ENCODE results near the gene TNXB.
"Not testable (repeated sequence)": the region's sequence is repeated elsewhere in the genome, so short reads cannot be mapped to it uniquely, and the experiment has no call there.

The TNXB gene

DNA sequence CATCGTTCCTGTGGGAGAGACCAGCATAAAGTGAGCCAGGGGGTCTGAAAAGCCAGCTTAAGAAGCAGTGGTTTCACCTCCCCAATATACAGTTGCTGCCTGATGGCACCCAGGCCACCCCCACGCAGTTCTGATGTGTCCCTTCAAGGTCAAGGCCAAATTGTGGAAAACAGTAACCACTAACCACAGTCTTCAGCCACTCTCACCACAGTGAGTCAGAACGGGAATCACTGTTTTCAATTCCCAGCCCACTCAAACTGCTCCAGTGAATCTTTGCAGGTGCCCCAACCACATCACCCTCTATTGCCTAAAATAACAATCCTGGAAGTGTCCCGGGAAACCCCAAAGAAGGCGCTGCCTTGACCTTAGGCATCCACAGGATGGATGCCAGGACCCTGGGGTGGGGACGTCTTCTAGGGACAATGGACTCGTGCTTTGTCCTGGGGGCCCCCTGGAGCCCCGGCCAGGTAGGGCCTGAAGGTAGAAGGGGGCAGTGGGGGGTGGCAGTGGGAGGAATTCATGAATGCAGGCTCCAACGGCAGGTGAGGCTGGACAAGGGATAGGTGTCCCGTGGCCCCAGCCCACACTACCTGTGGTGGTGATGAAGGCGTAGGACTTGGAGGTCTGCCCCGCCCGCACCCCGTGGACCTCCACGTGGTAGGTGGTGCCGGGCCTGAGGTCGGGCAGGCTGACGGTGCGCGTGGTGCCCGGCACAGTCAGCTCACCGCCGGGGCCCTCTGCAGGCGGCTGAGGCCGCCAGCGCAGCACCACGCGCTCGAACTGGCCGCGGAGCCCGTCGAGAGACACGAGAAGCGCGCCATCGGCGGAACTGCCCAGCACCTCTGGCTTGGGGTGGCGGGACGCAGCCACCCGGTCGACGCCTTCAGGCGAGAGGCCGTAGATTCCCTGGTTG lies 22.2 kb downstream of the TNXB start:
- DNase-seq (ENCODE audit: low read depth), result no peak

DNA sequence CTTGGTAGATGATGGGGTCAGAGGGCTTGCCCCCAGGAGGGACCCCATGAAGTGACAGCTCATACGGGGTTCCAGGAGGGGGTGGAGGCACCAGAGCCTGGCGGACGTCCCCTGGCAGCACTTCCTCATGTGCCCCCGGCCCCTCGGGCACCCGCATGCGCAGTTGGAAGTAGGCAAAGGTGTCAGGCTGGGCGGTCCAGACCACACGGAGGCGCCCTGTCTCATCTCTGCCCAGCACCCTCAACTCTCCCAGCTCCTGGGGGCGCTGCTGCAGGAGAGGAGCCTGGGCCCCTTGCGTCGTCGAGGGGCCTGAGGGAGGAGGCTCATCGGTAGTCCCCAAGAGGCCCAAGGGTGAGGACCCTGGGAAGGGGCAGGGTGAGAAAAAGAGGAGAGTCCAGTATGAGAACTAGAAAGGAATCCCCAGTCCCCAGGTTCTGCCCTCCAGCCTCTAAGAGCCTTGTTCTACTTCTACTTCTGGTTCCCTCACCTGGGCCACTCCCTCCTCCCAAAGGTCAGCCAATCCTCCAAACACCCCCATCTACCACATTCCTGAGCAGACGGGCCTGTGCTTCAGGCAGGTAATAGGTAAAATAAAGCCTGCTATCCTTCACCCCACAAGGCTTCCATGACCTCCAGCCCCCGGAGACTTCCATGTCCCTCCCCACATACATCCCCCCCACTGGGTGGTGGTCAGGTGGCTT lies 23.2 kb downstream of the TNXB start:
- no peak for DNase-seq (ENCODE audit: low read depth)

DNA sequence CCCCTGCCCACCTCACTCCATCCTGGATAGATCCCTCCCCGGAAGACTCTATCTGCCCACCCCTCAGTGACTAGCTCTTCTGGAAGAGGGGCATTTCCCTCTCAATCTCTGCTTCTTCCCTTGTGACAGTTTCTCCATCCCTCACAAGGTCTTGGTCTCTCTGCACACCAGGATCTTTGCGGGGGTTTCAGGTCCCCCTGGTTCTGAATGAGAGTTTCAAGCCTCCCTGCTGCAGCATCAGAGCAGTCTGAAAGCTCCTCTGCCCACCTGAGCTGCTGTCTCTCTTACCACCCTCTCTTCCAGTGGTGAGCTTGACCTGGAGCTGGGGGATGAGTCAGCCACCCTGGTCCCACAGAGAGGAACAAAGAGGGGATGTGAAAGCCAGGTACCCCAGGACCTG lies 24.4 kb downstream of the TNXB start:
- no peak for DNase-seq (ENCODE audit: low read depth)

DNA sequence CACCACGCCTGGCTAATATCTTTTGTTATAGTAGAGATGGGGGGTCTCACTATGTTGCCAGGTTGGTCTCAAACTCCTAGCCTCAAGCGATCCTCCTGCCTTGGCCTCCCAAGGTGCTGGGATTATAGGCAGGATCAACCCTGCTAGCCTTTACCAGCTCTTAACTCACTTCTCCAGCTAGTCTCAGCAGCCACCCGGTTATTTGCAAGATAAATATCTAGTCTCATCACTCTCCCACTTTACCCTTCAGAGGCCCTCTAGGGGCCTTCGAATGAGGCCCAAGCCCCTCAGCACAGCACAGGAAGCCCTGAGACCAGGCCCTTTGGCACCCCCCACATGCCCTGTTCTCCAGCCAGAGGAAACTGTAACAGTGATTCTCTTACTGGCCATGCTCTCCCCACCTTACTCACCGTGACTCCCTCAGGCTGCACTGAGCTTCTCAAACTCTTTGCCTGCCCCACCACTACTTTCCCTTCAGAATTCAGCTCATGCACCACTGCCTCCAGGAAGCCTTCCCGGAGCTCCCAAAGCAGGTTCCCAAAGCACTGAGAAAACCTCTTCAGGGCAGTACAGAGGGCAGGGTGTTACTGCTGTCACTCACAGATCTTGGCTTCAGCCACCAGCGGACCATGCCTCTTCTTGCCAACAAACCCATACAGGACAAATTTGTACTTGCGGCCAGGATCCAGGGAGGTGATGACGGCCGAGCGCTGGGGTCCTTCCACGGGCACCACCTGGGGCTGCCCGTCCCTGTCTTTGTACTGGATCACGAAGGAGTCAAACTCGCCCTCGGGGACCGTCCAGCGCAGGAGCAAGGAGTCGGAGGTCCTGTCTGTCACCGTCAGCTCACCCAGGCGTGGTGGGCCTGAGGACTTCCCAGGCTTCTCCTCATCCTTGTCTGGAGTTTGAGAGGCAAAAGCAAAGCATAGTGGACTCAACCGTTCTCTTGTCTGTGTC lies 25.0 kb downstream of the TNXB start:
- DNase-seq (ENCODE audit: low read depth), result no peak

DNA sequence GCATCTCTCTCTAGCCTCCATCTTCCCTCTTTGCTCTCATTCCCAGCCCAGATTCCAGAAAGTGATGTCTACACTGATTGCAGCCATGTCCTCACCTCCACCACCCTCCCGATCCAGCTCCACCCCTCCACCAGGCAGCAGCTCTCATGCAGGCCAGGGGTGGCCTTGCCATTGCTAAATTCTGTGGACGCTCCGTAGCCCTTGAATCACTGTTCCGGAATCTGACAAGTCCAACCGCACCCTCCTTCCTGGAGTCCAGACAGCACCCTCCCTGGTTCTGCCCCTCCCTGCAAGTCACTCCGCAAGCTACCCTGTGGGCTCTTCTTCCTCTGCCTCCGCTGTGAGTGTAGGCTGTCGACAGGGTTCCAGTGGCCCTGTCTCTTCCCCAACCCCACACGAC lies 26.2 kb downstream of the TNXB start:
- no peak for DNase-seq (ENCODE audit: low read depth)

DNA sequence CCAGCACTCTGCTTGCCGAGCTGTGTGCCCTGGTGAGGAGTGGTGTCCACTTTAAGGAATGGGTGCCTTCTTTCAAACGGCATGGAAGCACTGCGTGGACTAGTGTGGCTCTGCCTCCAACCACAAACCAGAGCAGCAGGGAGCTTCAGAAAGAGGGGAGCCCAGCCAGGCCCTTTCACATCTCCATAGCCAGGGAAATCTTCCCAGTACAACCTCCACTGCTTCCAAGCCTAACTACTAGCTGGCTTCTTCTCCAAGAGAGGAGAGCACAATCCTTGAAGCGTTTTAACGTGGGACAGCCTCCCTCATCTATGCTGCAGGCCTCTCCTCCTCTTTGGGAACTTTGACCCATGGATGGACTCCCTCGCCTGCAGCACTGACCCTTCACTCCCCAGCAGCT lies 26.7 kb downstream of the TNXB start:
- DNase-seq (ENCODE audit: low read depth), result no peak

DNA sequence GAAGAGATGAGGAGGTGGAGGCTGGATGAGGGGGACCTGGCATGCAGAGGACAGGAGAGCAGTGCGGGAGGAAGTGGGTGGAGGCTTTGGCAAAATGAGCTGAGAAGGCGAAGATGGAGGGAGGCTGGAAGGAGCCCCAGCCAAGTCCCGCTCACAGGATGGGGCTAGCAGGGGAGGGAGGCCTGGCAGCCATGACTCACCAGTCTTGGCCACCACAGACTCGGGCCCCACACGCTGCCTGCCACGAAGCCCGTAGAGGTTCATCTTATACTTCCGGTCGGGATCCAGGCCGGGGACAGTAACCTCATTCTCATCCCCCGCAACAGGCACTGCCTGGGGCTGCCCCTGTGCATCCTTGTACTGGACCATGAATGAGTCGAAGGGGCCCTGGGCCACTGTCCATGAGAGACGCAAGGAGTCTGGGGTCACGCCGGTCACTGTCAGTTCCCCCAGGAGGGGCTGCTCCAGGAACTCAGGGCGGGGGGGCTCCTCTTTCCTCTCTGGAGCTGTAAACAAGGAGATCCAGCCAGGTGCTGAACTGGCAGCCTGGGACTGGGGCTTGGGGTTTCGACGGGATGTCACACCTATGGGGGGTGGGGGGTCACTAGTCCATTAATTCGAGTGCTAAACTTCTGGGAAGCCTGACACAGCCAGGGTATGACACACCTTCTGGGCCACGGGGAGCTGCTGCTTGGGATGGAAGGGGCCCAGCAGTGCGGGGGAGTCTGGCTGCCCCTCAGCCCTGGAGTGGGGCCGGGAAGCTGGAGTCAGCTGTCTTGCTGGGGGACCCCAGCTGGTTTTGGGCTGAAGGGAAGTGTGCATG lies 27.8 kb downstream of the TNXB start:
- DNase-seq (ENCODE audit: low read depth), result no peak

DNA sequence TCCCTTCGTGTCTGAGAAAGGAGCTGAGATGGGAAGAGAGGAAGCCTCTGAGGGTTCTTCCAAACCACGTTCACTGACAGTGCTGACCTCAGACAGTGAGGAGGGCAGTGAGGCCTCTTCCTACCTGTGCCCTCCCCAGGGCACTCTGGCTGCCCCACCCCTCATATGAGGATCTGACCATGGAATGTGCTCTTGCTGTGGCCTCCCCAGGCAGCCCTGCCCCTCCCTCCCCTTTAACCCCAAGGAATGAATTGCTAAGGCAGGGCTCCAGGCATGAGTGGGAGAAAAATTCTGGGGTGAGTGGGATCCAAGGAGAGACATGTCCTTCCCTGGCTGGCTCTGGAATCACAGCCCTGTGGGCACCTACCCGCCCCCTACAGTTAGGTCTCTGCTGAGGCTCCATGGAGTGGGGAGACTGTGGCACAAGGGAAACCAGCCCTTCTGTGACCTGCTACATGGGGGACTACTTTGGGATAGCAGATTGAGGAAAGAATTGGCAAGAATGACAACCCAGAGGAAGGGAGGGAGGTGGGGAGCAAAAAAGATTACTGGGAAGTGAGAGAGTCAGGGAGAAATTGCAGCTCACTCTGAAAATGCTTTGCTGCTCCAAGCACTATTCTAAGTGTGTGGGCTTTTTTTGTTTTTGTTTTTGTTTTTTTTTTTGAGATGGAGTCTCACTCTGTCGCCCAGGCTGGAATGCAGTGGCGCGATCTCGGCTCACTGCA lies 29.4 kb downstream of the TNXB start:
- DNase-seq (ENCODE audit: low read depth), result no peak

DNA sequence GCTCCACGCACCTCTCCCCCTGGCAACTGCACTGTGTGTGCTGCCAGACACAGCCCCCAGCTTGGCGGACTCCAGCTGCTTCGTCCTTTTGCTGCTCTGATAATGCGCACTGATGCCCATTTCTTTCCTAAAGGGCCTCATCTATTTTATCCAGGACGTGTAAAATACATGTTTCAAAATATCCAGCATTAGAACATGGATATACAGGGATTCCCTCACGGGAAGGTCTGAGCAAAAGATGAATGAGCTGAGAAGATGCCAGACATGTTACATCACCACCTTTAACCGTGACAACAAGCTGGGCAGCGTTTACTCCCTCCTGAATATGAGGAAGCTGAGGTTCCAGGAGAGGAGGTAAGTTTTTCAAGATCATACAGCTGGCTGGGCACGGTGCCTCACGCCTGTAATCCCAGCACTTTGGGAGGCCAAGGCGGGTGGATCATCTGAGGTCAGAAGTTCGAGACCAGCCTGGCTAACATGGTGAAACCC lies 32.8 kb downstream of the TNXB start:
- DNase-seq (ENCODE audit: low read depth), result no peak

DNA sequence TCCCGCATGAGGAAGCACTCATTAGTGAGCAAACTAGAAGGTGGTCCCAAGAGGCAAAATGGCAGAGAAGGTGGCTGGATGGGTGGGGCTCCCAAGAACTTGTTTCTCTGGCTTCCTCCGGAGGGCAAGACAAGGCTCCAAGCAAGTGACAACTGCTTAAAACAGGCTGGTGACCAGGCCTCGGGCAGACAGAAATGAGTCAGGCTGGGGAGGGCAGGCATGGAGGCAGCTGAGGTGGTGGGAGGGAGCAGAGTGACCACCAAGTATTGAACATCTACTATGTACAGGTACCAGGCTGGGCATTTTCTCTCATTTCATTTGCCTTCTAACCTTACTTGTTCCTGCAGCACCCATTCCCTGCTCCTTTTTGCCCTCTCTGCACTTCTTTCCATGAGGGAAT lies 33.4 kb downstream of the TNXB start:
- no peak for DNase-seq (ENCODE audit: low read depth)

DNA sequence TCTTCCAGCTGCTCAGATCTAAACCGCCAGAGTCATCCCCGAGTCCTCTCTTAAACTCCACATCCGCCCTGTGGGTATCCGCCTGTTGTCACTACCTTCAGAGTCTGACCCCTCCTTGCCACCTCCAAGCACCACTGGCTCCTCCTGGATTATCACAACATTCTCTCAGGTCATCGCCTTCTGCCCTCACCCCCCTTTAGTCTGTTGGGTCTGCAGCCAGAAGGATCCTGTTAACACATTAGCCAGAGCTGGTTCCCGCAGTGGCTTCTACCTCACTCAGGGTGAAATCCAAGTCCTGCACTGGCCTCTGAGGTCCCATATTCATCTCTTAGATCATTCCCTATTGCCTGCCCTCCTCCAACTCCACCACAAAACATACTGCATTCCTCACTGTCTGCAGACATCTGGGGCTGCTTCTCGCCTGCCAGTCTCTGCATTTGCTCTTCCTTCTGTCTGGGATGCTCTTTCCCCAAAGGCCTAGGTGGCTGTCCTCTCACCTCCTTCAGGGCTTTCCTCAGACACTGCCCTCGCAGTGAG lies 34.1 kb downstream of the TNXB start:
- DNase-seq (ENCODE audit: low read depth), result no peak

DNA sequence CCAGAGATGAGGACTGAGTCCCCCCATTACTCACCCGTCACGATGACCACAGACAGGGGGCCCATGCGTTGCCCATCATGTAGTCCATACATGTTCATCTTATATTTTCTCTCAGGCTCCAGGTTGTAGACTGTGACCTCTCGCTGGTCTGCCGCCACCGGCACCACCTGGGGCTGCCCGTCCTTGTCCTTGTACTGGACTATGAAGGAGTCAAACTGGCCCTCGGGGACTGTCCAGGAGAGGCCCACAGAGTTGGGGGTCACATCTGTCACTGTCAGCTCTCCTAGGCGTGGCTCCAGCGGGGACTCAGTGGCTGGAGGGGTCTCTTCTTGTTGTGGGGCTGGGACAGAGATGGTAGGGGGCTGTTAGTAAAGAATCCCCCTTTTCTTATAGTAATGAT lies 35.5 kb downstream of the TNXB start:
- DNase-seq (ENCODE audit: low read depth), result no peak

DNA sequence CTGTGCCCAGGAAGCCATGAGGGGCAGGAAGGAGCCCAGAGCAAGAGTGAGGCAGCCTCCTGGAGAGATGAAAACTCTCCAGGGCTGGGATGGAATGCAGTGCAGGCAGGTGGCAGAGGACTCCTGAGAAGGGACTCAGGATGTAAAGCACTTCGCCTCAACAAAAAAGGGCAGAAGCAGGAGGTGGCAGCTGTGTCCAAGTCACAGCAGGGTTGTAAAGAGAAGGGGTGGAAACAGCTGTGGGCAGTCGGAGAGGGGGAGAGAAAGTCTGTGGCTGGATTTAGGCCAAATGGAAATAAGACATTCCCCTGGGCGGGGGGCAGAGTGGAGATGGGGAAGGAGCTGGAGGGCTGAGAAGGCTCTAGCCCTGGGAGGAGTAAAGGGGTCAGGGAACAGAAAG lies 36.0 kb downstream of the TNXB start:
- no peak for DNase-seq (ENCODE audit: low read depth)

DNA sequence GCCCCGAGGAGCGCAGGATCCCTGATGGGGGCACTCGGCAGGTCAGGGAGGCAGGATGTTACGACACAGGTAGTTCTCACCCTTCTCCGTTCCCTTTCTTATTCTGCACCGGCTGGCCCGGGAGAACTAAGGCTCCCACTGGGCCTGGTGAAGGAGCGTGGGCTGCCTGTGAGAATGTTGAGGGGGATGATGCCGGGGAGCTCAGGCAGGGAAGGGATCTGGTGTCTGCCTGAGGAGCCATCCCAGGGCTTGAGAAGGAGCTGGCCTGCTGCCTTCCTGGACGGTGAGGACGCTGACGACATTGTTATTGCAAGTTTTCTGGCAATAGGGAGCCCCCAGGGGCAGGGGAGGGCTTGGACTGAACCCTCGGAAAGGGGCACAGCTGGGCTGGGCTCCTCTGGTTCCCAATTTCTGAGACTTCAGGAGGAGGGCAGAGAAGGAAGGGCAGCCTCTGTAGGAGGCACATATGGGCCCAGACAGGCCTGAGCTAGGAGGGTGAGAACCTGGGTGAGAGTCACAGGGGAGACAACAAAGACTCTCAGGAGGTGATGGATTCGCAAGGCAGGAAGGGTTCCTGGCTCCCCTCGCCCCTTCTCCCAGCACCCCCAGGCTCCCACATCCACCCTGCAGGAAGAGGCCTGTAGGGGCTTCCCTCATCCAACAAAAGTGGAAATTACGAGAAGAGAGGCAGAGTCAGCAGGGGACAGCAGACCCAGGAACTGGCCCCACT lies 38.2 kb downstream of the TNXB start:
- DNase-seq (ENCODE audit: low read depth), result no peak

DNA sequence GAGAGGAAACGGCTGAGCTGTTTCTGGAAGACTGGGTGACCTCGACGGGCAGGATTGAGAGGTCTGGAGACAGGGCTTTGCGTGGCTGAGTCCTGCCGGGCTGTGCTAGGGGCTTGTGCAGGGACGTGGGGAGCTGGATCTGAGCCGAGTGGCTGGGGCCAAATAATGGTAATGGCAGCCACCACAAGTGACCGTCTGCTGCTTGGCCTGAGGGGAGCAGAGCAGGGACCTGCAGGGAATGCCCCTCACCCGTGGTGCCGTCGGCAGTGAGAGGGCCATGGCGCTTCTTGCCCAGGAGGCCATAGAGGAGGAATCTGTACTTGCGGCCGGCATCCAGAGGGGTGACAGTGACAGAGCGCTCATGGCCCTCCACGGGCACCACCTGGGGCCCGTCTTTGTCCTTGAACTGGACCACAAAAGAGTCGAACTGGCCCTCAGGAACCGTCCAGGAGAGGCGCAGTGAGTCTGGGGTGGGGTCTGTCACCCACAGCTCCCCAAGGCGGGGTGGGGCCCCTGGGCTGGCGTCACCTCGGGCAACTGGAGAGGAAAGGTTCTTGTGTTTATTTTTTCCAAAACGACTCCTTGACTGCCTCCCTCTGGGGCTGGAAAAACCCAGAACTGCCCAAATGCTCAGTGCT lies 39.1 kb downstream of the TNXB start:
- DNase-seq (ENCODE audit: low read depth), result no peak

DNA sequence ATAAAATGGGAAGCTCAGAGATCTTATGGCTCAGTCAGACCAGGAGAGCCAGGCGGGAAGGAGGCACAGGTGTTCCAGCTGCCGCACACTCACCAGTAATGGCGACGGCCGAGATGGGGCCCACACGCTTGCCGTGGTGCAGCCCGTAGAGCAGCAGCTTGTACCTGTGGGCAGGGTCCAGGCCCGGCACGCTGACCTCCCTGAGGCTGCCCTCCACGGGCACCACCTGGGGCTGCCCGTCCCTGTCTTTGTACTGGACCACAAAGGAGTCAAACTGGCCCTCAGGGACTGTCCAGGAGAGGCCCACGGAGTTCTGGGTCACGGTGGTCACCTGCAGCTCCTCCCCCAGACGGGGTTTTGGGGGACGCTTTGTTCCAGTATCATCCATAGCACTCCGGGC lies 39.7 kb downstream of the TNXB start:
- no peak for DNase-seq (ENCODE audit: low read depth)

DNA sequence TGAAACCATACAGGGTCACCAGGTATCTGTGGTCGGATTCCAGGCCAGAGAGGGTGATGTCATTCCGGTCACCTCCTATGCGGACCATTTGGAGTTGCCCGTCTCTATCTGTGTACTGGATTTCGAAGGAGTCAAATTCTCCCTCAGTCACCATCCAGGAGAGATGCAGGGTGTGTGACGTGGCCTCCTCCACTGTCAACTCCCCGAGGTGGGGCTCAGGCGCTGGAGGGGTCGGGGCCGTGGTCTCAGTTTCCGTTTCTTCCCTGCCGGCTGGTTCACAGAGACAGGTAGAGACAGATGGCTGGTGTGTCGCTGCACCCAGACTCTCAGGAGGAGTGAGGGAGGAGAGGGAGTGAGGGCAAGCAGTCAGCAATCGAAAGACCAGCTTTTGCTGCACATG lies 40.3 kb downstream of the TNXB start:
- DNase-seq (ENCODE audit: low read depth), result no peak

DNA sequence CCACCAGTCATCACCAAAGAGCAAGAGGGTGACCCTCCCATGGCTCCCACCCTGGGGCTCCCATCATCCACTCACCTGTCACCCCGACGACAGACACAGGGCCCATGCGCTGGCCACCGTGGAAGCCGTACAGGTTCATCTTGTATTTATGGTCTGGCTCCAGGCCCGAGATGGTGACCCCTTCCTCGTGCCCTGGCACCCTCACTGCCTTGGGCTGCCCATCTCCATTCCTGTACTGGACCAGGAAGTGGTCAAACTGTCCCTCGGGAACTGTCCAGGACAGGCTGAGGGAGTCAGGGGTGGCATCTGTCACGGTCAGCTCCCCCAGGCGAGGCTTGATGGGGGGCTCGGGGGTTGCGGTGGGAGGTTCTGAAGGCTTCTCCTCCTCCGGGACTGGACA lies 40.8 kb downstream of the TNXB start:
- not testable (repeated sequence) for DNase-seq (ENCODE audit: low read depth)

DNA sequence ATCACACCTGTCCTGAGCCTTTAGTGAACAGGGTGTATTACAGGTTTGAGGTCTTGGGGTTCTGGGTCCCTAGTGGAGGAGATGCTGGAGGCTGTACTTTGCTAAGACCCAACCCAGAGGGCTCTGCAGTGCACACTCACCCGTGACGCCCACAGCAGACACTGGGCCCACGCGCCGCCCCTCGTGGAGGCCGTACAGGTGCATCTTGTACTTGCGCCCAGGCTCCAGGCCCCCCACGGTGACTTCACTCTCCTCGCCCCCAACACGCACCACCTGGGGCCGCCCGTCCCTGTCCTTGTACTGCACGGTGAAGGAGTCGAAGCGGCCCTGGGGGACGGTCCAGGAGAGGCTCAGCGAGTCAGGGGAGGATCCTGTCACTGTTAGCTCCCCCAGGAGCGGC lies 41.6 kb downstream of the TNXB start:
- DNase-seq (ENCODE audit: low read depth), result not testable (repeated sequence)
